ENCODE data around the gene CHST13.

GRCh38 chr3:126514161-126514560, 9.8 kb upstream of the CHST13 start:
- TF ChIP-seq, protein P1, sequence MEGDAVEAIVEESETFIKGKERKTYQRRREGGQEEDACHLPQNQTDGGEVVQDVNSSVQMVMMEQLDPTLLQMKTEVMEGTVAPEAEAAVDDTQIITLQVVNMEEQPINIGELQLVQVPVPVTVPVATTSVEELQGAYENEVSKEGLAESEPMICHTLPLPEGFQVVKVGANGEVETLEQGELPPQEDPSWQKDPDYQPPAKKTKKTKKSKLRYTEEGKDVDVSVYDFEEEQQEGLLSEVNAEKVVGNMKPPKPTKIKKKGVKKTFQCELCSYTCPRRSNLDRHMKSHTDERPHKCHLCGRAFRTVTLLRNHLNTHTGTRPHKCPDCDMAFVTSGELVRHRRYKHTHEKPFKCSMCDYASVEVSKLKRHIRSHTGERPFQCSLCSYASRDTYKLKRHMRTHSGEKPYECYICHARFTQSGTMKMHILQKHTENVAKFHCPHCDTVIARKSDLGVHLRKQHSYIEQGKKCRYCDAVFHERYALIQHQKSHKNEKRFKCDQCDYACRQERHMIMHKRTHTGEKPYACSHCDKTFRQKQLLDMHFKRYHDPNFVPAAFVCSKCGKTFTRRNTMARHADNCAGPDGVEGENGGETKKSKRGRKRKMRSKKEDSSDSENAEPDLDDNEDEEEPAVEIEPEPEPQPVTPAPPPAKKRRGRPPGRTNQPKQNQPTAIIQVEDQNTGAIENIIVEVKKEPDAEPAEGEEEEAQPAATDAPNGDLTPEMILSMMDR (conservative IDR thresholded peaks at IDR 0.05; ENCODE audit: low read length), result no peak
- no peak for TF ChIP-seq EZH2phosphoT487 (IDR thresholded peaks at IDR 0.05; ENCODE audit: borderline replicate concordance)

Measured in Loucy (cell line).